ENCODE results near the gene SRRM5.

Gene SRRM5

DNA sequence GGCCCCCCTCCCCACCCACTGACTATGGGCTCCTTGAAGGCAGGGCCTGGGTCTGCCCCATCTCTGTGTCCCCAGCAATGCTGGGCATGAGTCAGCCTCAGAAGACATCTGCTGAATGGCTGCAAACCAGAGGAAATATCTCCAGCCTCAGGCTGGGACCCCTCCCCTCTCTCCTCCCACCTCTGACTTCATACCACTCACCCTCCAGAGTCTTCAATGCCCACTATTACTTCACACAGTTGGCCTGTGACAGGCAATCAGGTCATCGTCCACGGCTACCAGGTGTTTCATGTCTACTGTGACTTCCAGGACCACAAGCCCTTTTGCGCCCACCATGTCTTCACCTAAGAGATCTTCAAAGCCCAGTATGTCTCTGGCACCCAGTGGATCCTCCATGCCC is at the start of gene SRRM5:
SRRM5 (plus strand) TSS at position 301 of the 400 bp plus-strand sequence; CDS start at position 335, 34 bp downstream.
- no peak for DNase-seq (ENCODE audit: low read depth)
- TF ChIP-seq, protein P1, sequence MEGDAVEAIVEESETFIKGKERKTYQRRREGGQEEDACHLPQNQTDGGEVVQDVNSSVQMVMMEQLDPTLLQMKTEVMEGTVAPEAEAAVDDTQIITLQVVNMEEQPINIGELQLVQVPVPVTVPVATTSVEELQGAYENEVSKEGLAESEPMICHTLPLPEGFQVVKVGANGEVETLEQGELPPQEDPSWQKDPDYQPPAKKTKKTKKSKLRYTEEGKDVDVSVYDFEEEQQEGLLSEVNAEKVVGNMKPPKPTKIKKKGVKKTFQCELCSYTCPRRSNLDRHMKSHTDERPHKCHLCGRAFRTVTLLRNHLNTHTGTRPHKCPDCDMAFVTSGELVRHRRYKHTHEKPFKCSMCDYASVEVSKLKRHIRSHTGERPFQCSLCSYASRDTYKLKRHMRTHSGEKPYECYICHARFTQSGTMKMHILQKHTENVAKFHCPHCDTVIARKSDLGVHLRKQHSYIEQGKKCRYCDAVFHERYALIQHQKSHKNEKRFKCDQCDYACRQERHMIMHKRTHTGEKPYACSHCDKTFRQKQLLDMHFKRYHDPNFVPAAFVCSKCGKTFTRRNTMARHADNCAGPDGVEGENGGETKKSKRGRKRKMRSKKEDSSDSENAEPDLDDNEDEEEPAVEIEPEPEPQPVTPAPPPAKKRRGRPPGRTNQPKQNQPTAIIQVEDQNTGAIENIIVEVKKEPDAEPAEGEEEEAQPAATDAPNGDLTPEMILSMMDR (IDR thresholded peaks at IDR 0.05; ENCODE audit: low read length, missing control alignments) = no peak
- H3K4me3 ChIP-seq (replicated peaks; ENCODE audit: low read depth, low read length) = no peak within 1 kb of the TSS

GRCh38 chr19:43562226-43562697 is 49.6 kb upstream of the SRRM5 start:
- H3K4me3 ChIP-seq (replicated peaks; ENCODE audit: low read depth, low read length) = no peak overlapping the region
- TF ChIP-seq, protein P1 (IDR thresholded peaks at IDR 0.05; ENCODE audit: low read length, missing control alignments) = no peak
- no peak for DNase-seq (ENCODE audit: low read depth)

DNA sequence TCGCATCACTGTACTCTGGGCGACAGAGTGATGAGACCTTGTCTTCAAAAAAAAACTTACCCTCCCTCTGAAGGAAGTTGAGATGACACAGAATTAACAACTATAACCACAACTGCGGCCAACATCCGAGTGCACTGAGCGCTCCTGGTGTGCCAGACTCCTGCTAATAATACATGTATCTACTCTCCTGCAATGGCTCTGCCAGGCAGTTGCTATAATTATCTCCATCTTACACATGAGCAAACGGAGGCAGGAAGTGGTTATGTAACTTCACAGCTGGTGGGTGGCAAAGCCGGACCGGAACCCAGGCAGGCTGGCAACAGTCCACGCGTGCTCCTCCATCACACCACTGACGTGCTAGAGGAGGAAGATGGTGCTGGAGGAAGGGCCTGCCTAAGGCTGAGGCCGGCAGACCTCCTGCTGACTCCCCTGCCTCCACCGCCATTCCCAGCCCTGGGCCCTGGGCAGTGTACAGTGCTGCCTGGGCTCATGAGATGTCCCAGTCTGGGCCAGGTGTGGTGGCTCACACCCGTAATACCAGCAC is 49.1 kb upstream of the SRRM5 start:
- TF ChIP-seq, protein P1 (IDR thresholded peaks at IDR 0.05; ENCODE audit: low read length, missing control alignments) = no peak
- DNase-seq (ENCODE audit: low read depth) = peak; percentile 84
- no peak overlapping the region for H3K4me3 ChIP-seq (replicated peaks; ENCODE audit: low read depth, low read length)

GRCh38 chr19:43563816-43564457 is 48.0 kb upstream of the SRRM5 start:
- H3K4me3 ChIP-seq (replicated peaks; ENCODE audit: low read depth, low read length) = no peak overlapping the region
- DNase-seq (ENCODE audit: low read depth) = no peak
- TF ChIP-seq, protein P1 (IDR thresholded peaks at IDR 0.05; ENCODE audit: low read length, missing control alignments) = no peak

GRCh38 chr19:43564800-43565199 is 47.1 kb upstream of the SRRM5 start:
- no peak for DNase-seq (ENCODE audit: low read depth)
- H3K4me3 ChIP-seq (replicated peaks; ENCODE audit: low read depth, low read length) = no peak overlapping the region
- TF ChIP-seq, protein P1 (IDR thresholded peaks at IDR 0.05; ENCODE audit: low read length, missing control alignments) = no peak

GRCh38 chr19:43569657-43570056 is 42.2 kb upstream of the SRRM5 start:
- no peak for DNase-seq (ENCODE audit: low read depth)
- no peak overlapping the region for H3K4me3 ChIP-seq (replicated peaks; ENCODE audit: low read depth, low read length)
- TF ChIP-seq, protein P1 (IDR thresholded peaks at IDR 0.05; ENCODE audit: low read length, missing control alignments) = no peak

Measured in fibroblast of pulmonary artery (primary cell).